ENCODE results near the gene CXCR3.
"Not testable (repeated sequence)": the region's sequence is repeated elsewhere in the genome, so short reads cannot be mapped to it uniquely, and the experiment has no call there.

The CXCR3 gene

DNA sequence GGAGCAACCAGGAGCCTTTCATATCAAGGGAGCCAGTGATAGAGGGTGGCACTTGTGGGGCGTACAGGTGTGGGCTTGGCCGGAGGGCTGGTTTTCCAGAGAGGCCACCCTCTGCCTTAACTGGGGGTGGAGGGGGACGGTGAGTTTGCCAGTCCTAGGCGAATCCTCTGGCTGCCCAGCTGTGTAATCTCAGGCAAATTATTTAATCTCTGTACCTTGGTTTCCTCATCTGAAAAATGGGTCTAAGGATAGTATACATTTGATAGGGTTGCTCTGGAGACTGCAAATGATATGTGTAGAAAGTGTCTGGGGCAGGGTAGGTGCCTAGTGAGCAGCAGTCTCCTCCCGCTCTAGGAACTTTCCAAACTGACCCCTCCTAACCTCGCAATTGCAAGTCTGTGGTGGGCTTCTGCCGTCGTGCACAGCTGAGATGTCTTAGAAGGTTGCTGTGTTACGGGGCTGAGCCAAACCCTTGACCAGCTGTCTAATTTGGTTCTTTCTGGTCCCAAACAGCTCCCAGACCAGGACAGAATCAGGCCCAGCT lies 3.8 kb upstream of the CXCR3 start:
- no peaks in the 10 kb centered on the region for H3K27me3 ChIP-seq (ENCODE audit: control insufficient read depth, insufficient read depth, low read length)
- H3K36me3 ChIP-seq (ENCODE audit: control insufficient read depth, insufficient read depth, low read length) = no peaks in the 10 kb centered on the region
- H3K27ac ChIP-seq (ENCODE audit: low read length) = no peak overlapping the region
- no peak for DNase-seq (ENCODE audit: low read depth, low spot score)
- H3K4me1 ChIP-seq (ENCODE audit: control insufficient read depth, insufficient read depth, low read length) = no peaks in the 10 kb centered on the region
- no CpG with 5 or more reads among the region's 9 CpGs for WGBS (ENCODE audit: insufficient coverage, insufficient read length)
- H3K9me3 ChIP-seq (ENCODE audit: control insufficient read depth, insufficient read depth, low read length) = no peaks in the 10 kb centered on the region
- H3K4me3 ChIP-seq (ENCODE audit: low read length) = no peak overlapping the region

DNA sequence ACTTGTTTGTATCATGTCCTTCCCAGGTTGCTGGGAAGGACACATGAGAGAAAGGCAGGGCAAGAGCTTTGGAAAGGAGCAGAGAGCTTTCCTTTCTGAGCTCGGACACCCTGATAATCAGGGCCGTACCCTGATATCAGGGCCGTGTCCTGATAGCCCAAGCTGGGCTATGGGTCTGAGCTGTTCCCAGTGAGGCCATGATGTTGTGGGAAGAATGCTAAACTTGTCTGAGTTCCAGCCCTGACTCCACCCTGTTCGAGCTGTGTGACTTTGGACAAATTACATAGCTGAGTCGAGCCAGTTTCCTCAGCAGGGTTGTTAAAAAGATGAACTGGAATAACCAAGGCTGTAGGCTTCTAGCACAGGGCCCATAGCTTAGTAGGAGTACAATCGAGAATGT lies 3.3 kb upstream of the CXCR3 start:
- no peaks in the 10 kb centered on the region for H3K4me1 ChIP-seq (ENCODE audit: control insufficient read depth, insufficient read depth, low read length)
- no peaks in the 10 kb centered on the region for H3K9me3 ChIP-seq (ENCODE audit: control insufficient read depth, insufficient read depth, low read length)
- H3K4me3 ChIP-seq (ENCODE audit: low read length) = no peak overlapping the region
- DNase-seq (ENCODE audit: low read depth, low spot score) = no peak
- no peaks in the 10 kb centered on the region for H3K36me3 ChIP-seq (ENCODE audit: control insufficient read depth, insufficient read depth, low read length)
- no peaks in the 10 kb centered on the region for H3K27me3 ChIP-seq (ENCODE audit: control insufficient read depth, insufficient read depth, low read length)
- WGBS (ENCODE audit: insufficient coverage, insufficient read length) = no CpG with 5 or more reads among the region's 6 CpGs
- no peak overlapping the region for H3K27ac ChIP-seq (ENCODE audit: low read length)

DNA sequence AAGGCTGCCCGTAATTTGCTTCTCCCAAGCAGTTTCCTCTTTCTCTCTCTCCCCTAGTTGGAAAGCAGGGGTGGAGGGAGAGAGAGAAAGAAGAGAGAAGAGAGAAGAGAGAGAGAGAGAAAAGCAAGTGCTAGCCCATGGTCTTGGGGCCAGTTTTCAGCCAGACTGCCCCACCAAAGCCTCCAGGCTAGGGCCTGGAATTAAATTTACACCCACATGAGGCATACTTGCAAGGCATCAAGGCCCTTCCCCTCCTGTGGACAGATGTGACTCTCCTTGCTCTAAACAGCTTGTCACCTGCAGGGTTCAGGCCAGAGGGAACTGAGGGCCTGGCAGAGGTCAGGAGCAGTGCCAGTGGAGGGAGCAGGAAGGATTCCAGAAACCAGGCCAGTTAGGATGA lies 1.7 kb upstream of the CXCR3 start:
- no peak for DNase-seq (ENCODE audit: low read depth, low spot score)
- Histone ChIP-seq H3K36me3 (ENCODE audit: control insufficient read depth, insufficient read depth, low read length) (no peaks in the 10 kb centered on the region), H3K4me3 (ENCODE audit: low read length) (no peak overlapping the region), H3K27ac (ENCODE audit: low read length) (no peak overlapping the region), H3K27me3 (ENCODE audit: control insufficient read depth, insufficient read depth, low read length) (no peaks in the 10 kb centered on the region), H3K4me1 (ENCODE audit: control insufficient read depth, insufficient read depth, low read length) (no peaks in the 10 kb centered on the region), H3K9me3 (ENCODE audit: control insufficient read depth, insufficient read depth, low read length) (no peaks in the 10 kb centered on the region)
- WGBS (ENCODE audit: insufficient coverage, insufficient read length) = no CpG with 5 or more reads among the region's 1 CpG

DNA sequence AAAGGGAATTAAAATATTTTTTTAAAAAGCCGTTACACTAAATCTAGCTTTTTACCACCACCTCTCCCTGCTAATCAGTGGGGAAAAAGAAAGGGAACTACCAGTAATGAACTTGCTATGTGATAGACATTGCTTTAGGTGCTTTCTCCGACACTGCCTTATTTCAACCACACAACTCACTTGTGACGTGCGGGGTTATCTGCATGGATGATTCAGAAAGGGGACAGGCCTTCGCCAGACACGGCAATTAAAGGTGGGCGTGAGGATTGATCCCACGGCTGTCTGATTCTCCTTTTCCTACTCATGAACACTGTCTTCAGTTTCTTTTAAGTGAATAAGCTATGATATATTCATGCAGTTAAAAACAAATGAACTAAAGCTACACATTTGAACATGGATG lies 882 bp upstream of the CXCR3 start:
- no CpG with 5 or more reads among the region's 8 CpGs for WGBS (ENCODE audit: insufficient coverage, insufficient read length)
- Histone ChIP-seq H3K36me3 (ENCODE audit: control insufficient read depth, insufficient read depth, low read length) (no peaks in the 10 kb centered on the region), H3K27me3 (ENCODE audit: control insufficient read depth, insufficient read depth, low read length) (no peaks in the 10 kb centered on the region), H3K4me1 (ENCODE audit: control insufficient read depth, insufficient read depth, low read length) (no peaks in the 10 kb centered on the region), H3K4me3 (ENCODE audit: low read length) (no peak overlapping the region), H3K9me3 (ENCODE audit: control insufficient read depth, insufficient read depth, low read length) (no peaks in the 10 kb centered on the region), H3K27ac (ENCODE audit: low read length) (no peak overlapping the region)
- DNase-seq (ENCODE audit: low read depth, low spot score) = no peak

DNA sequence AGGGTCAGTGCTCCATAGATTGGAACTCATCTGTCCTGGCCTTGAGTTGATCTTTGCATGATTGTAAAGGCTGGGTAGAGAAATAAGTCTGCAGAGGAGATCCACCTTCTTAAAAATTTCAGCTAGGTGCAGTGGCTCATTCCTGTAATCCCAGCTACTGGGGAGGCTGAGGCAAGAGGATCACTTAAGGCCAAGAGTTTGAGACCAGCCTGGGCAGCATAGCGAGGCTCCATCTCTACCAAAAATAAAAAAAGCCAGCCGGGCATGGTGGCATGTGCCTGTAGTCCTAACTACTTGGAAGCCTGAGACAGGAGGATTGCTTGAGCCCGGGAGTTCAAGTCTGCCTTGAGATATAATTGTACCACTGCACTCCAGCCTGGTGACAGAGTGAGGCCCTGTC lies 476 bp upstream of the CXCR3 start:
- H3K4me1 ChIP-seq (ENCODE audit: control insufficient read depth, insufficient read depth, low read length) = no peaks in the 10 kb centered on the region
- H3K27ac ChIP-seq (ENCODE audit: low read length) = no peak overlapping the region
- no CpG with 5 or more reads among the region's 3 CpGs for WGBS (ENCODE audit: insufficient coverage, insufficient read length)
- no peak for DNase-seq (ENCODE audit: low read depth, low spot score)
- no peaks in the 10 kb centered on the region for H3K27me3 ChIP-seq (ENCODE audit: control insufficient read depth, insufficient read depth, low read length)
- H3K4me3 ChIP-seq (ENCODE audit: low read length) = no peak overlapping the region
- no peaks in the 10 kb centered on the region for H3K36me3 ChIP-seq (ENCODE audit: control insufficient read depth, insufficient read depth, low read length)
- H3K9me3 ChIP-seq (ENCODE audit: control insufficient read depth, insufficient read depth, low read length) = no peaks in the 10 kb centered on the region

DNA sequence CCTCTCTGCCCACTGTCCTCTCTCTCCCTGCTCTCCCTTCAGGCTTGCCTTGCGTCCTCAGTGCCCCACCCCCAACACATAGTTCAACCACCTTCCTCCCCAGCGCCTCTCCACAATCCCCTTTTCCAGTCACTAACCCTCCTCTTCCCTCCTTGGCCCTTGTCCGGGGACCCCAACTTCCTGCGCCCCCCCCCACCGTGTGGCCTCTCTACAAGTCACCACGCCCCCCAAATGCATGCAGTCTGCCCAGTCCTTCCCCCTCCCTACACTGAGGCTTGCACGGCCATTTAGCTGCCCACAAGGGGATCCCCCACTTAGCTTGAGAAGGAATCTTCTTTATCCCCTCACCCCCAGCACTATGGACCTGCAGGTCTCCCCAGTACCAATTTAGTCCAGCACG lies 569 bp downstream of the CXCR3 start:
- no peaks in the 10 kb centered on the region for H3K36me3 ChIP-seq (ENCODE audit: control insufficient read depth, insufficient read depth, low read length)
- no CpG with 5 or more reads among the region's 8 CpGs for WGBS (ENCODE audit: insufficient coverage, insufficient read length)
- no peak overlapping the region for H3K27ac ChIP-seq (ENCODE audit: low read length)
- no peaks in the 10 kb centered on the region for H3K9me3 ChIP-seq (ENCODE audit: control insufficient read depth, insufficient read depth, low read length)
- no peaks in the 10 kb centered on the region for H3K4me1 ChIP-seq (ENCODE audit: control insufficient read depth, insufficient read depth, low read length)
- H3K4me3 ChIP-seq (ENCODE audit: low read length) = no peak overlapping the region
- no peak for DNase-seq (ENCODE audit: low read depth, low spot score)
- H3K27me3 ChIP-seq (ENCODE audit: control insufficient read depth, insufficient read depth, low read length) = no peaks in the 10 kb centered on the region

DNA sequence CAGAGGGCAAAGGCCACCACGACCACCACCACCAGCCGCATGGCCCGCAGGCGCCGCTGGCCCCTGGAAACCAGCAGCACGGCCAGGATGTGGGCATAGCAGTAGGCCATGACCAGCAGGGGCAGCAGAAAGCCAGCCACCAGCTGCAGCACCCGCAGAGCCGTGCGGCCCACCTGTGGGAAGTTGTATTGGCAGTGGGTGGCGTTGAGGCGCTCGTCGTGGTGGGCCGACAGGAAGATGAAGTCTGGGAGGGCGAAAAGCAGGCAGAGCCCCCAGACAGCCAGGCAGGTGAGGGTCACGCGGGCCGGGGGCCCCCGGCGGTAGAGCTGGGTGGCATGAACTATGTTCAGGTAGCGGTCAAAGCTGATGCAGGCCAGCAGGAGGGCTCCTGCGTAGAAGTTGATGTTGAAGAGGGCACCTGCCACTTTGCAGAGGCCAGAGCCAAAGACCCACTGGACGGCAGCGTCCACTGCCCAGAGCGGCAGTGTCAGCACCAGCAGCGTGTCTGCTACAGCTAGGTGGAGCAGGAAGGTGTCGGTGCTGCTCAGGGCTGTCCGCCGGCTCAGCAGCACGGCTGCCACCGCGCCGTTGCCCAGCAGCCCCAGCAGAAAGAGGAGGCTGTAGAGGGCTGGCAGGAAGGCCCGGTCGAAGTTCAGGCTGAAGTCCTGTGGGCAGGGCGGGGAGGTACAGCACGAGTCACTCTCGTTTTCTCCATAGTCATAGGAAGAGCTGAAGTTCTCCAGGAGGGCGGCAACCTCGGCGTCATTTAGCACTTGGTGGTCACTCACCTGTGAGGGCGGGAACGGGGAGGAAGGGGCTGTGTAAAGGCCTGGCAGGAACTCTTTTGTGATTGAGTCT lies 1.4 kb downstream of the CXCR3 start:
- Histone ChIP-seq H3K4me1 (ENCODE audit: control insufficient read depth, insufficient read depth, low read length) (no peaks in the 10 kb centered on the region), H3K27me3 (ENCODE audit: control insufficient read depth, insufficient read depth, low read length) (no peaks in the 10 kb centered on the region), H3K4me3 (ENCODE audit: low read length) (no peak overlapping the region), H3K36me3 (ENCODE audit: control insufficient read depth, insufficient read depth, low read length) (no peaks in the 10 kb centered on the region), H3K27ac (ENCODE audit: low read length) (no peak overlapping the region), H3K9me3 (ENCODE audit: control insufficient read depth, insufficient read depth, low read length) (no peaks in the 10 kb centered on the region)
- no CpG with 5 or more reads among the region's 43 CpGs for WGBS (ENCODE audit: insufficient coverage, insufficient read length)
- DNase-seq (ENCODE audit: low read depth, low spot score) = no peak

DNA sequence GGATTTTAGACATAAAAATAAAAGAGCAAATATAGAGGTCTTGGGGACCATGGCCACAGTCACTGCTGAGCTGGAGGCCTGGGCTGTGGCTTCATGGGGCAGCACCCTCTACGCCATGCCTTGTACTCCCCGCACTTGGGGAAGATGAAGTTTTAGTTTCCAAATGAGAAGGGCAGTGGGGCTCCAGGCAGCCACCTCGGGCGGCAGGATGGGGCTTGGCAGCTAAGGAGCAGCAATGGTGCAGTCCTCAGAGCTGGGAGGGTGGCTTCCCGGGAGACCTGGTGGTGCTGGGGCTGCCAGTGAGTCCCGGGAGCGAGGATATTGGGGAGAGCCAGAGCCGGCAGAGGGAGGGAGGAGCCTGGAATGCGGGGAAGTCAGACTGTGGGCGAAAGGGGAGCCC lies 2.4 kb downstream of the CXCR3 start:
- DNase-seq (ENCODE audit: low read depth, low spot score) = no peak
- Histone ChIP-seq H3K27me3 (ENCODE audit: control insufficient read depth, insufficient read depth, low read length) (no peaks in the 10 kb centered on the region), H3K4me1 (ENCODE audit: control insufficient read depth, insufficient read depth, low read length) (no peaks in the 10 kb centered on the region), H3K4me3 (ENCODE audit: low read length) (no peak overlapping the region), H3K36me3 (ENCODE audit: control insufficient read depth, insufficient read depth, low read length) (no peaks in the 10 kb centered on the region), H3K9me3 (ENCODE audit: control insufficient read depth, insufficient read depth, low read length) (no peaks in the 10 kb centered on the region), H3K27ac (ENCODE audit: low read length) (no peak overlapping the region)
- WGBS (ENCODE audit: insufficient coverage, insufficient read length) = no CpG with 5 or more reads among the region's 10 CpGs

DNA sequence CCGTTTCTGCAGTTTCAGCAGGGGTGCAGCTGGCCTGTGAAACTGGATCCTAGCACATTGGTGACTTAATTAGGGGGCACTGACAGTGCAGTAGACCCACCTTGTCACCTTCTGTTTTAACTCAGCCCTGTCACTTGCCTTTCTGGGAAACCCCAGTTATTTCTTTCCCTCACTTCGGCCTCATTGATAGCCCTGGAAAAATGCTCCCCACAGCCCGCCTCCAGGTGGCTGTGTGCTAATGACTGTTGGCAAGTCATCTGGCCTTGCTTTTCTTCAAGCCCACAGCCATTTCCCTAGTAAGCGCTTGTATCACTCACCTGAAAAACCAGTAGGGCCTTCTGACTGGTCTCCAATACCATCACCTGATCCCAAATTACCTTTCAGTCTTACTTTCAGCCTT lies 3.3 kb downstream of the CXCR3 start:
- no peak for DNase-seq (ENCODE audit: low read depth, low spot score)
- no peaks in the 10 kb centered on the region for H3K36me3 ChIP-seq (ENCODE audit: control insufficient read depth, insufficient read depth, low read length)
- no peak overlapping the region for H3K4me3 ChIP-seq (ENCODE audit: low read length)
- no peaks in the 10 kb centered on the region for H3K9me3 ChIP-seq (ENCODE audit: control insufficient read depth, insufficient read depth, low read length)
- H3K4me1 ChIP-seq (ENCODE audit: control insufficient read depth, insufficient read depth, low read length) = no peaks in the 10 kb centered on the region
- no peaks in the 10 kb centered on the region for H3K27me3 ChIP-seq (ENCODE audit: control insufficient read depth, insufficient read depth, low read length)
- WGBS (ENCODE audit: insufficient coverage, insufficient read length) = no CpG with 5 or more reads among the region's 4 CpGs
- no peak overlapping the region for H3K27ac ChIP-seq (ENCODE audit: low read length)

DNA sequence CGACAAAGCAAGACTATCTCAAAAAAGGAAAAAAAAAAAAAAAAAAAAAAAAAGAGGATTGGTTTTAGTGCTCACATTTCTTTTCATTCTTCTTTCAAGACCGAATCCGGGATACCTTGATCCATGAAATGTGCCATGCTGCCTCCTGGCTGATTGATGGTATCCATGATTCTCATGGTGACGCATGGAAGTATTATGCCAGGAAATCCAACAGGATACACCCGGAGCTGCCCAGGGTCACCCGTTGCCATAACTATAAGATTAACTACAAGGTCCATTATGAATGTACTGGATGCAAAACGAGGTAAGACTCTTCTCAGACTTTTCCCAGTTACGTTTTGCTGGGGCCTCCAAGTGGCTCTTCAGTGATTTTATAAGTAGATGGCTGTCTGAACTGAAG lies 6.1 kb downstream of the CXCR3 start:
- no peak for DNase-seq (ENCODE audit: low read depth, low spot score)
- no CpG with 5 or more reads among the region's 8 CpGs for whole genome bisulfite sequencing (ENCODE audit: insufficient coverage, insufficient read length)
- no peaks in the 10 kb centered on the region for H3K4me1 ChIP-seq (ENCODE audit: control insufficient read depth, insufficient read depth, low read length)
- H3K9me3 ChIP-seq (ENCODE audit: control insufficient read depth, insufficient read depth, low read length) = no peaks in the 10 kb centered on the region
- H3K27me3 ChIP-seq (ENCODE audit: control insufficient read depth, insufficient read depth, low read length) = no peaks in the 10 kb centered on the region
- H3K27ac ChIP-seq (ENCODE audit: low read length) = no peak overlapping the region
- H3K4me3 ChIP-seq (ENCODE audit: low read length) = no peak overlapping the region
- peaks cover 3% of the 10 kb centered on the region; the same call in 1 of the 2 replicates for H3K36me3 ChIP-seq (ENCODE audit: control insufficient read depth, insufficient read depth, low read length)

DNA sequence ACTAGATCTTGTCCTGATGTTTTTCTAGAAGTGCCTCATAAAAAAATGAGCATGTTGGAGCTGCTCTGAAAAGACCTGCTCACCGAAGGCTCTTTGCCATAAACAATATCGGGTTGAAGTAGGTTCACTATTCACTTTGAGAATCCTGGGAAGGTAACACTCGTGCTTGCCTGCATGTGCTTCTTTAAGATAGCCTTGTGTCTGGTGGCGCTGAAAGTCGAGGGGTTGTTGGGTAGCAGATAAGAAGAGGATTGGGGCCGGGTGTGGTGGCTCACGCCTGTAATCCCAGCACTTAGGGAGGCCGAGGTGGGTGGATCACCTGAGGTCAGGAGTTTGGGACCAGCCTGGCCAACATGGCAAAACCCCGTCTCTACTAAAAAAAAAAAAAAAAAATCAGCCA lies 6.6 kb downstream of the CXCR3 start:
- WGBS (ENCODE audit: insufficient coverage, insufficient read length) = no CpG with 5 or more reads among the region's 9 CpGs
- H3K36me3 ChIP-seq (ENCODE audit: control insufficient read depth, insufficient read depth, low read length); DNase-seq (ENCODE audit: low read depth, low spot score); H3K27ac ChIP-seq (ENCODE audit: low read length); H3K4me1 ChIP-seq (ENCODE audit: control insufficient read depth, insufficient read depth, low read length); H3K4me3 ChIP-seq (ENCODE audit: low read length); H3K9me3 ChIP-seq (ENCODE audit: control insufficient read depth, insufficient read depth, low read length); H3K27me3 ChIP-seq (ENCODE audit: control insufficient read depth, insufficient read depth, low read length): not testable (repeated sequence)

Measured in iPS DF 6.9 (cell line).